Epidermal melanocyte (primary cell): ENCODE results near the gene TAF3.

Experiments
- DNase-seq: peaks from one replicate; pipeline ENCODE4 v3.0.0; 2011; ENCODE audit warnings: low spot score; ENCODE audit not compliant: insufficient read length

The TAF3 gene

GRCh38 chr10:7876541-7877127 lies 58.3 kb downstream of the TAF3 start:
- DNase-seq = no peak

GRCh38 chr10:7881119-7881518 lies 62.8 kb downstream of the TAF3 start:
- no peak for DNase-seq

GRCh38 chr10:7886056-7886455 lies 67.8 kb downstream of the TAF3 start:
- no peak for DNase-seq

GRCh38 chr10:7887174-7887816 lies 69.0 kb downstream of the TAF3 start:
- DNase-seq = no peak

GRCh38 chr10:7889947-7890542 lies 71.7 kb downstream of the TAF3 start:
- DNase-seq = no peak

- no peak for DNase-seq
Measured at GRCh38 chr10:7890781-7891180, 72.5 kb downstream of the TAF3 start.

- DNase-seq = no peak
Measured at GRCh38 chr10:7891634-7892033, 73.3 kb downstream of the TAF3 start.

GRCh38 chr10:7892146-7892545 lies 73.8 kb downstream of the TAF3 start:
- no peak for DNase-seq

GRCh38 chr10:7895699-7896090 lies 77.4 kb downstream of the TAF3 start:
- no peak for DNase-seq

- no peak for DNase-seq
Measured at GRCh38 chr10:7896297-7896696, 78.0 kb downstream of the TAF3 start.

- no peak for DNase-seq
Measured at GRCh38 chr10:7901256-7901655, 83.0 kb downstream of the TAF3 start.

GRCh38 chr10:7902413-7902812 lies 84.1 kb downstream of the TAF3 start:
- DNase-seq = no peak

GRCh38 chr10:7903851-7904250 lies 85.5 kb downstream of the TAF3 start:
- no peak for DNase-seq

GRCh38 chr10:7906128-7906527 lies 87.8 kb downstream of the TAF3 start:
- DNase-seq = no peak

GRCh38 chr10:7908541-7909210 lies 90.4 kb downstream of the TAF3 start:
- no peak for DNase-seq

- DNase-seq = no peak
Measured at GRCh38 chr10:7913126-7913872, 95.0 kb downstream of the TAF3 start.

GRCh38 chr10:7915923-7916536 lies 97.7 kb downstream of the TAF3 start:
- DNase-seq = no peak

- DNase-seq = no peak
Measured at GRCh38 chr10:7917736-7918135, 99.4 kb downstream of the TAF3 start.

GRCh38 chr10:7922707-7923106 lies 104.4 kb downstream of the TAF3 start:
- DNase-seq = no peak

GRCh38 chr10:7928536-7928935 lies 110.2 kb downstream of the TAF3 start:
- no peak for DNase-seq

GRCh38 chr10:7932301-7933036 lies 114.2 kb downstream of the TAF3 start:
- no peak for DNase-seq
